ENCODE results near the gene MAP3K12.

The MAP3K12 gene

GRCh38 chr12:53493610-53494391, 5.5 kb downstream of the MAP3K12 start:
- H3K9me3 ChIP-seq (ENCODE audit: control insufficient read depth, low read length) = no peaks in the 10 kb centered on the region

GRCh38 chr12:53492830-53493609, 6.2 kb downstream of the MAP3K12 start:
- Histone ChIP-seq H2BK12ac (ENCODE audit: low read length in 2 of 2) (peak overlapping the region; percentile 51 to 94), H2BK5ac (ENCODE audit: low read depth, low read length, poor library complexity, severe bottlenecking) (peak overlapping the region; percentile 31), H2AFZ (ENCODE audit: low read depth, low read length) (peak overlapping the region; percentile 60), H3K79me1 (replicated peaks; ENCODE audit: low read length, poor library complexity, severe bottlenecking) (peaks cover 32% of the 10 kb centered on the region), H3K4ac (ENCODE audit: low read depth in 1 of 2, low read length in 2 of 2) (peak overlapping the region; percentile 84 to 88), H3K18ac (ENCODE audit: low read depth in 1 of 2, low read length in 2 of 2) (peak overlapping the region; percentile 85 to 90), H3K9ac (ENCODE audit: low read length) (peak overlapping the region; percentile 85), H3K4me1 (ENCODE audit: control insufficient read depth, insufficient read depth, low read depth, low read length) (peaks cover 31% of the 10 kb centered on the region), H3K36me3 (ENCODE audit: control insufficient read depth in 1 of 2, insufficient read depth in 2 of 2, low read depth in 1 of 2, low read length in 2 of 2) (peaks cover 5 to 26% of the 10 kb centered on the region in 2 experiments), H3K27ac (ENCODE audit: low read length, poor library complexity, severe bottlenecking) (peak overlapping the region; percentile 81), H3K14ac (ENCODE audit: low read length in 2 of 2) (no peak overlapping the region), H4K91ac (ENCODE audit: low read length) (peak overlapping the region; percentile 96), H3K4me2 (ENCODE audit: low read length, poor library complexity, severe bottlenecking) (peak overlapping the region; percentile 92), H3K23ac (ENCODE audit: low read length in 2 of 2) (peak overlapping the region in 1 of 2 experiments; percentile 34), H2BK15ac (ENCODE audit: low read depth, poor library complexity, severe bottlenecking) (peak overlapping the region; percentile 80), H2BK120ac (ENCODE audit: low read depth, low read length) (peak overlapping the region; percentile 90), H3K9me3 (ENCODE audit: control insufficient read depth, low read length) (no peaks in the 10 kb centered on the region), H4K8ac (ENCODE audit: low read length) (peak overlapping the region; percentile 94), H3K27me3 (ENCODE audit: control insufficient read depth in 1 of 2, insufficient read depth in 1 of 2, low read length in 2 of 2) (no peaks in the 10 kb centered on the region), H2AK5ac (ENCODE audit: low read length, severe bottlenecking) (no peak overlapping the region), H3K4me3 (ENCODE audit: insufficient read depth in 1 of 2, low read depth in 1 of 2, low read length in 2 of 2) (peak overlapping the region; percentile 65 to 72)
- peak; percentile 94 for DNase-seq
- 2% methylated on average over 28 of the region's 52 CpGs for WGBS

More at GRCh38 chr12:53493610-53494391, 5.5 kb downstream of the MAP3K12 start:
- Histone ChIP-seq H3K9ac (ENCODE audit: low read length) (peak overlapping the region; percentile 85), H3K27ac (ENCODE audit: low read length, poor library complexity, severe bottlenecking) (peak overlapping the region; percentile 69), H3K27me3 (ENCODE audit: control insufficient read depth in 1 of 2, insufficient read depth in 1 of 2, low read length in 2 of 2) (no peaks in the 10 kb centered on the region), H4K91ac (ENCODE audit: low read length) (peak overlapping the region; percentile 71), H2BK5ac (ENCODE audit: low read depth, low read length, poor library complexity, severe bottlenecking) (no peak overlapping the region), H3K18ac (ENCODE audit: low read depth in 1 of 2, low read length in 2 of 2) (peak overlapping the region; percentile 85 to 90), H2BK120ac (ENCODE audit: low read depth, low read length) (peak overlapping the region; percentile 90), H2BK15ac (ENCODE audit: low read depth, poor library complexity, severe bottlenecking) (peak overlapping the region; percentile 82), H3K4ac (ENCODE audit: low read depth in 1 of 2, low read length in 2 of 2) (peak overlapping the region; percentile 72 to 88), H3K14ac (ENCODE audit: low read length in 2 of 2) (peak overlapping the region in 1 of 2 experiments; percentile 49), H2AK5ac (ENCODE audit: low read length, severe bottlenecking) (peak overlapping the region; percentile 63), H3K79me1 (replicated peaks; ENCODE audit: low read length, poor library complexity, severe bottlenecking) (peaks cover 37% of the 10 kb centered on the region), H3K23ac (ENCODE audit: low read length in 2 of 2) (peak overlapping the region; percentile 7 to 28), H2AFZ (ENCODE audit: low read depth, low read length) (no peak overlapping the region), H3K4me1 (ENCODE audit: control insufficient read depth, insufficient read depth, low read depth, low read length) (peaks cover 36% of the 10 kb centered on the region), H4K8ac (ENCODE audit: low read length) (peak overlapping the region; percentile 94), H3K36me3 (ENCODE audit: control insufficient read depth in 1 of 2, insufficient read depth in 2 of 2, low read depth in 1 of 2, low read length in 2 of 2) (peaks cover 4 to 24% of the 10 kb centered on the region in 2 experiments), H3K4me2 (ENCODE audit: low read length, poor library complexity, severe bottlenecking) (peak overlapping the region; percentile 92), H3K4me3 (ENCODE audit: insufficient read depth in 1 of 2, low read depth in 1 of 2, low read length in 2 of 2) (peak overlapping the region in 1 of 2 experiments; percentile 70), H2BK12ac (ENCODE audit: low read length in 2 of 2) (peak overlapping the region; percentile 65 to 94)
- 31% methylated on average over 9 of the region's 11 CpGs for WGBS
- DNase-seq = no peak

GRCh38 chr12:53492188-53492587, 7.1 kb downstream of the MAP3K12 start:
- H2BK15ac ChIP-seq (ENCODE audit: low read depth, poor library complexity, severe bottlenecking) = no peak overlapping the region
- peak overlapping the region; percentile 74 for H4K91ac ChIP-seq (ENCODE audit: low read length)
- no peak overlapping the region for H3K23ac ChIP-seq (ENCODE audit: low read length in 2 of 2)
- peaks cover 30% of the 10 kb centered on the region for H3K4me1 ChIP-seq (ENCODE audit: control insufficient read depth, insufficient read depth, low read depth, low read length)
- peak overlapping the region; percentile 14 to 89 for H3K18ac ChIP-seq (ENCODE audit: low read depth in 1 of 2, low read length in 2 of 2)
- peak overlapping the region; percentile 85 for H3K9ac ChIP-seq (ENCODE audit: low read length)
- peaks cover 28% of the 10 kb centered on the region for H3K79me1 ChIP-seq (replicated peaks; ENCODE audit: low read length, poor library complexity, severe bottlenecking)
- peak overlapping the region in 1 of 2 experiments; percentile 96 for H3K4ac ChIP-seq (ENCODE audit: low read depth in 1 of 2, low read length in 2 of 2)
- 40% methylated on average over 20 of the region's 20 CpGs for WGBS
- peak overlapping the region; percentile 54 for H3K4me2 ChIP-seq (ENCODE audit: low read length, poor library complexity, severe bottlenecking)
- no peak overlapping the region for H4K8ac ChIP-seq (ENCODE audit: low read length)
- H2BK12ac ChIP-seq (ENCODE audit: low read length in 2 of 2) = peak overlapping the region; percentile 70 to 74
- H2BK5ac ChIP-seq (ENCODE audit: low read depth, low read length, poor library complexity, severe bottlenecking) = peak overlapping the region; percentile 40
- H3K14ac ChIP-seq (ENCODE audit: low read length in 2 of 2) = no peak overlapping the region
- H2BK120ac ChIP-seq (ENCODE audit: low read depth, low read length) = no peak overlapping the region
- no peak for DNase-seq
- H3K27me3 ChIP-seq (ENCODE audit: control insufficient read depth in 1 of 2, insufficient read depth in 1 of 2, low read length in 2 of 2) = no peaks in the 10 kb centered on the region
- peak overlapping the region; percentile 10 for H2AFZ ChIP-seq (ENCODE audit: low read depth, low read length)
- peak overlapping the region; percentile 15 to 72 for H3K4me3 ChIP-seq (ENCODE audit: insufficient read depth in 1 of 2, low read depth in 1 of 2, low read length in 2 of 2)
- peak overlapping the region; percentile 93 for H2AK5ac ChIP-seq (ENCODE audit: low read length, severe bottlenecking)
- H3K27ac ChIP-seq (ENCODE audit: low read length, poor library complexity, severe bottlenecking) = peak overlapping the region; percentile 60
- peaks cover 8 to 26% of the 10 kb centered on the region in 2 experiments for H3K36me3 ChIP-seq (ENCODE audit: control insufficient read depth in 1 of 2, insufficient read depth in 2 of 2, low read depth in 1 of 2, low read length in 2 of 2)
- no peaks in the 10 kb centered on the region for H3K9me3 ChIP-seq (ENCODE audit: control insufficient read depth, low read length)

Measured in mesenchymal stem cell (in vitro differentiated cells and primary cell).